Measurements from ENCODE around the gene CPA2. TPM values are rescaled to one million over a fixed set of nuclear protein-coding genes. Genes with fewer than 3 reads are reported as not detected.

Gene CPA2
- total and polyA plus RNA-seq, 2 of the 4 experiments (the other 2 are of a cell fraction), result 0.05 TPM; not detected in 1

DNA sequence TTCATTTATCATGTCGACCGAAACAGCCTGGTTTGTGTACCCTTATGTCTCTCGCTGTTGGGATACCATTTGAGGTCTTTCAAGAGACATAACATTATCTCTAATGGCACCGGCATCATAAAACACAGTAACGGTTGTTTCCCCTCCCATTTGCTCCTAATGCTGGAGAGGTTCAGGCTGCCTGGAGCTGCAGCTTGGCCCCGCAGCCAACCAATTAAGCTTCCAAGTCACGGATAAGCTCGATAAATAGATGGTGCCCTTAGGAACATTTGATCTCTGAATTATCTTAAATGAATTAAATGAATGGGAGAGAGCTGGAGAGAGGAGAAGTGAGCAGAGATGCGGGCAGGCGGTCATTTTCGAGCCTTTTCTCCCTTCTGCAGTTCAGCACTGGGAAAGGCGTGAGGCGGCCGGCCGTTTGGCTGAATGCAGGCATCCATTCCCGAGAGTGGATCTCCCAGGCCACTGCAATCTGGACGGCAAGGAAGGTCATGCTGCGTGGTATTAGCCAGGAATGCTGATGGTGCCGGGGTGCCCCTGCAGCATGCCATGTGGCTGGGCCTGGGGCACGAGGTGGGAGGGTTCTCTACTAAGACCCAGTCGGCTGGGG, 38.9 kb downstream of the CPA2 start:
- H3K4me1 ChIP-seq (ENCODE audit: control insufficient read depth, insufficient read depth, low read length), result peaks cover 2% of the 10 kb centered on the region
- ATAC-seq (ENCODE audit: low read depth) (no peak), DNase-seq (no peak)
- no peak overlapping the region for H3K18ac ChIP-seq (ENCODE audit: low read depth, low read length)
- no peak overlapping the region for H3K9ac ChIP-seq (ENCODE audit: low read depth, low read length)
- no TSS peak for BruUV-seq (replicated peaks)
- no peak overlapping the region for H2BK120ac ChIP-seq (ENCODE audit: low read depth, low read length)
- H3K27ac ChIP-seq (ENCODE audit: insufficient read depth, low read length), result no peak overlapping the region
- H3K36me3 ChIP-seq (ENCODE audit: control insufficient read depth, insufficient read depth, low read length), result peaks cover 2% of the 10 kb centered on the region
- no peak overlapping the region for H3K4me2 ChIP-seq (ENCODE audit: low read depth, low read length)
- no peaks in the 10 kb centered on the region for H3K79me1 ChIP-seq (ENCODE audit: low read depth in 1 of 2, low read length in 2 of 2)
- no peak overlapping the region for H4K8ac ChIP-seq (ENCODE audit: low read depth in 2 of 2, low read length in 2 of 2)
- no peak overlapping the region for H3K14ac ChIP-seq (replicated peaks; ENCODE audit: low read depth, low read length)
- no peaks in the 10 kb centered on the region for H3K27me3 ChIP-seq (ENCODE audit: control insufficient read depth, insufficient read depth, low read length)
- no peaks in the 10 kb centered on the region for H4K20me1 ChIP-seq (ENCODE audit: insufficient read depth, low read length)
- H3K56ac ChIP-seq (ENCODE audit: extremely low read depth, insufficient read depth, low read length), result no peak overlapping the region
- intact Hi-C loops (cut with micrococcal nuclease), result no loop called here
- H3K9me3 ChIP-seq (ENCODE audit: control insufficient read depth, insufficient read depth, low read length), result no peaks in the 10 kb centered on the region
- no peak overlapping the region for H3K4ac ChIP-seq (ENCODE audit: low read depth, low read length)
- in situ Hi-C loops (cut with MboI; ENCODE audit: low sequenced_read_pairs), result no loop called here
- H2AK5ac ChIP-seq (ENCODE audit: low read depth, low read length), result no peak overlapping the region
- no peak overlapping the region for H2BK15ac ChIP-seq (ENCODE audit: low read depth, low read length)
- no peak overlapping the region for H4K5ac ChIP-seq (ENCODE audit: low read depth, low read length)
- CTCF ChIA-PET, result interaction anchor here (1.3 kb wide), 1 partner anchor 11 kb away, joined by 4 read pairs; no protein-coding TSS in a partner anchor
- dilution Hi-C loops (cut with HindIII; ENCODE audit: low sequenced_read_pairs, unreplicated experiment), result no loop called here
- no peak overlapping the region for H4K91ac ChIP-seq (ENCODE audit: insufficient read depth, low read depth, low read length)
- no peaks in the 10 kb centered on the region; the same call in 1 of the 2 replicates for H3K9me1 ChIP-seq (ENCODE audit: insufficient read depth, low read length)
- no peak overlapping the region for H2AK9ac ChIP-seq (replicated peaks; ENCODE audit: low read depth, low read length, poor library complexity)
- H3K23ac ChIP-seq (ENCODE audit: low read depth, low read length), result no peak overlapping the region
- no peak overlapping the region for H2BK5ac ChIP-seq (ENCODE audit: low read depth, low read length, poor library complexity, severe bottlenecking)
- 92% methylated on average over 5 of the region's 21 CpGs; no CpG with 5 or more reads in 1 of the 2 experiments for WGBS, 2 experiments (ENCODE audit: extremely low coverage in 2 of 2, insufficient read length in 1 of 2)
- H3K4me3 ChIP-seq (ENCODE audit: insufficient read depth, low read depth, low read length), result no peak overlapping the region
- POLR2A ChIA-PET (ENCODE audit: unreplicated experiment), result no interaction called here
- TF ChIP-seq MXI1 (IDR thresholded peaks at IDR 0.05; ENCODE audit: borderline replicate concordance, low read depth, low read length) (no peak), CHD1 (IDR thresholded peaks at IDR 0.05; ENCODE audit: low read depth, low read length) (no peak), CTCF (conservative IDR thresholded peaks at IDR 0.05; ENCODE audit: low read depth, low read length) (no peak), NFE2L2 (IDR thresholded peaks at IDR 0.05; ENCODE audit: low read depth, low read length) (no peak), CEBPB (IDR thresholded peaks at IDR 0.05; ENCODE audit: low read depth, low read length) (no peak), BHLHE40 (IDR thresholded peaks at IDR 0.05; ENCODE audit: low read depth, low read length) (no peak), FOS (IDR thresholded peaks at IDR 0.05; ENCODE audit: low read depth, low read length) (no peak), RFX5 (IDR thresholded peaks at IDR 0.05; ENCODE audit: low read depth, low read length) (no peak), MAZ (IDR thresholded peaks at IDR 0.05; ENCODE audit: borderline replicate concordance, low read depth, low read length) (no peak), ELK1 (IDR thresholded peaks at IDR 0.05; ENCODE audit: borderline replicate concordance, low read depth, low read length) (no peak), RCOR1 (IDR thresholded peaks at IDR 0.05; ENCODE audit: insufficient replicate concordance, low read length) (no peak), MAFK (IDR thresholded peaks at IDR 0.05; ENCODE audit: low read depth, low read length) (no peak), SMC3 (IDR thresholded peaks at IDR 0.05; ENCODE audit: low read depth, low read length) (no peak)
- TF ChIP-seq, protein P1, sequence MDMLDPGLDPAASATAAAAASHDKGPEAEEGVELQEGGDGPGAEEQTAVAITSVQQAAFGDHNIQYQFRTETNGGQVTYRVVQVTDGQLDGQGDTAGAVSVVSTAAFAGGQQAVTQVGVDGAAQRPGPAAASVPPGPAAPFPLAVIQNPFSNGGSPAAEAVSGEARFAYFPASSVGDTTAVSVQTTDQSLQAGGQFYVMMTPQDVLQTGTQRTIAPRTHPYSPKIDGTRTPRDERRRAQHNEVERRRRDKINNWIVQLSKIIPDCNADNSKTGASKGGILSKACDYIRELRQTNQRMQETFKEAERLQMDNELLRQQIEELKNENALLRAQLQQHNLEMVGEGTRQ (IDR thresholded peaks at IDR 0.05; ENCODE audit: low read depth, low read length), result no peak
- no peak overlapping the region for H2AFZ ChIP-seq (replicated peaks; ENCODE audit: low read length, poor library complexity)
- no peak overlapping the region for H2BK20ac ChIP-seq (ENCODE audit: low read depth, low read length)
